Spleen (tissue), 11 donors: Measurements from ENCODE around the gene KRTAP10-2. TPM values are rescaled to one million over a fixed set of nuclear protein-coding genes. Genes with fewer than 3 reads are reported as not detected.

Experiments
- DNase-seq: peaks from one replicate; pipeline ENCODE4 v3.0.0-alpha.2; 2020
- H3K27ac ChIP-seq, 8 donors: fragments of 200-600 bp; sonication (generic) in 7 of 8; 1 replicate in 4 of 8; 2 replicates in 4 of 8; pipeline versions ENCODE4 v1.5.0 to v1.8.0; 2016 to 2021; ENCODE audit warnings: inconsistent platforms in 4 of 8, mild to moderate bottlenecking in 4 of 8, moderate library complexity in 1 of 8
- H3K27me3 ChIP-seq, 7 donors: fragments of 200-600 bp; sonication (generic) in 6 of 7; replicated peaks in 1 of 7; 1 replicate in 4 of 7; 2 replicates in 3 of 7; pipeline versions ENCODE4 v1.5.0 to v1.8.0; 2016 to 2021; ENCODE audit warnings: inconsistent platforms in 3 of 7, mild to moderate bottlenecking in 1 of 7
- H3K36me3 ChIP-seq, 6 donors: fragments of 200-600 bp; sonication (generic) in 5 of 6; 1 replicate in 4 of 6; 2 replicates in 2 of 6; pipeline versions ENCODE4 v1.5.0 to v1.8.0; 2016 to 2021; ENCODE audit warnings: inconsistent platforms in 2 of 6
- H3K4me1 ChIP-seq, 6 donors: fragments of 200-600 bp; sonication (generic) in 5 of 6; 1 replicate in 3 of 6; 2 replicates in 3 of 6; pipeline versions ENCODE4 v1.5.0 to v1.8.0; 2016 to 2021; ENCODE audit warnings: inconsistent platforms in 3 of 6
- H3K4me3 ChIP-seq, 8 donors: fragments of 200-600 bp; sonication (generic) in 7 of 8; 1 replicate in 4 of 8; 2 replicates in 4 of 8; pipeline versions ENCODE4 v1.5.0 to v1.8.0; 2016 to 2021; ENCODE audit warnings: inconsistent platforms in 4 of 8, mild to moderate bottlenecking in 4 of 8, moderate library complexity in 2 of 8
- H3K9me3 ChIP-seq, 8 donors: fragments of 200-600 bp; sonication (generic) in 7 of 8; 1 replicate in 4 of 8; 2 replicates in 4 of 8; pipeline versions ENCODE4 v1.5.0 to v1.8.0; 2016 to 2021; ENCODE audit warnings: inconsistent platforms in 4 of 8
- POLR2A ChIP-seq, 3 donors: fragments of 450-650 bp; IDR thresholded peaks; one replicate each; pipeline ENCODE4 v1.5.1; 2017; ENCODE audit warnings: antibody characterized with exemption in 3 of 3, mild to moderate bottlenecking in 1 of 3
- POLR2AphosphoS5 ChIP-seq, 3 donors: sonication (generic); formaldehyde crosslinking; IDR thresholded peaks; one replicate each; pipeline ENCODE4 v1.5.1; 2017; ENCODE audit warnings: antibody characterized with exemption in 3 of 3
- WGBS, 5 donors: extraction: QIAGEN DNeasy Blood & Tissue Kit in 3 of 5; methylation state at CpG; one replicate each; pipeline versions ENCODE4 v1.1.5 to v1.1.7; 2013 to 2018; 5-methylcytosine and 5-hydroxymethylcytosine counted together
- intact Hi-C: fragments of 100-400 bp; cut with DNase I; formaldehyde crosslinking; loops from one replicate; pipeline ENCODE4 v1.15.0; 2023; ENCODE audit warnings: low total_unique reads
- polyA plus RNA-seq, 3 donors: library from polyadenylated mRNA; stranded (reverse); fragments of 200-250 nt; gene quantifications; one replicate each; pipeline ENCODE4 v1.2.1, GENCODE V29; 2013
- total RNA-seq, 7 donors: library from RNA; depleted of rRNA in 3 of 7; stranded (reverse); fragments of >200 nt in 3 of 7; fragmentation: NEBNext Ultra II Directional in 4 of 7; extraction: Animal tissue kit (Norgen Biotek cat#: 25700) in 4 of 7; gene quantifications; one replicate each; pipeline versions ENCODE4 v1.1.0 to v1.2.1, GENCODE V29; 2016 to 2021
- TF ChIP-seq, protein P1 (sequence below), 11 experiments: fragments of 200-600 bp in 7 of 11; fragments of 450-650 bp in 4 of 11; sonication (generic) in 4 of 11; IDR thresholded peaks in 8 of 11; conservative IDR thresholded peaks in 3 of 11; 1 replicate in 7 of 11; 2 replicates in 4 of 11; pipeline versions ENCODE4 v1.4.0 to v1.8.0; 2016 to 2021; ENCODE audit warnings: antibody characterized with exemption in 11 of 11, inconsistent platforms in 4 of 11, mild to moderate bottlenecking in 1 of 11
- donor health status: healthy with polysubstance abuse.
- donor health status: DM: no; HTN: no; CAD: no; lungs with moderate emphysema.
- donor health status: DM: no; HTN: no; CAD: no.
- donor health status: Bipolar disorder and iron deficiency.
- donor health status: healthy.
- donor health status: DM: no; HTN: no; CAD: no.
- donor health status: DM: yes; HTN: yes; CAD: no.

KRTAP10-2 gene
- total and polyA plus RNA-seq, 10 donors = not detected

DNA sequence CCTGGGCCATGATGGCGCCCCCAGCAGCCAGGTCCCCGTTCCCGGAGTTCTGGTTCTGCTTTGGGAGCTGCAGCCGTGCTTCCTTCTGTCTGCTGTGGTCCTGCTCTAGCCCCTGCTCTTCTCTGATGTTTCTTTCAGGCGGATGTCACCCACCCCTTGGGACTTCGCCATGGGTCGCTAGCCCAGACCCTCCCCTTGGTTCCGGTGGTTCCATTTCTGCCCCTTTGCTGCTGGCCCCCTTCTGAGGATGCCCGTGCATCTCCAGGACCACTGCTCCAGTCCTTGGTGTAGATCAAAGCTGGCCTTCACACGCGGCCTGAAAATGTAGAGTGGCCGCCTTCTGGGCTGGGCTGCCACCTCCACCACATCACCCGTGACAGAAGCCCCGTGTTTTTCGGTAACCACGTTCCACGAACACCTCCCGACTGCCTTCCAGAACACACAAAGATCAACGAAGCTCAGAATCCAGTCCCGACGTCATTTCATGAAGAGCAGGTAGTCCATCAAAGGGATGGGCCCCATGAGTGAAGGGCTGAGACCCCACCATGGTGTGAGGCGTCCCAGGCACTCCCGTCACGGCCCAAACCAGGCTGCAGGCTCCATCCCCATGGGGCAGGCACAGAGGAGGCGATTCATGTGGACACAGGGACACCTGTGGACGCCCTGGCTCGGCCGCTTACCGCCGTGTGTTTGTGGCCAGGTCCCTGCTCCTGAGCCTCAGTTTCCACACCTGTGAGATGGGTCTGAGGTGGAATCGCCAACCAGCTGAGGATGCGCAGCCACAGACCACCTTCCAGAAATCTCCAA, 35.7 kb downstream of the KRTAP10-2 start:
- Histone ChIP-seq H3K36me3 (no peaks in the 10 kb centered on the region), H3K27me3 (peaks cover 0 to 13% (median 0%) of the 10 kb centered on the region in 7 donors), H3K4me1 (peaks cover 0 to 9% (median 5%) of the 10 kb centered on the region in 6 donors), H3K4me3 (no peak overlapping the region), H3K27ac (no peak overlapping the region), H3K9me3 (no peaks in the 10 kb centered on the region)
- intact Hi-C loops = no loop called here
- WGBS, 5 donors = 83 to 90% (median 86%) methylated on average over 29 to 32 of the region's 32 CpGs
- no peak for DNase-seq
- TF ChIP-seq POLR2AphosphoS5 (IDR thresholded peaks at IDR 0.05) (no peak), POLR2A (IDR thresholded peaks at IDR 0.05) (no peak)
- TF ChIP-seq, protein P1, sequence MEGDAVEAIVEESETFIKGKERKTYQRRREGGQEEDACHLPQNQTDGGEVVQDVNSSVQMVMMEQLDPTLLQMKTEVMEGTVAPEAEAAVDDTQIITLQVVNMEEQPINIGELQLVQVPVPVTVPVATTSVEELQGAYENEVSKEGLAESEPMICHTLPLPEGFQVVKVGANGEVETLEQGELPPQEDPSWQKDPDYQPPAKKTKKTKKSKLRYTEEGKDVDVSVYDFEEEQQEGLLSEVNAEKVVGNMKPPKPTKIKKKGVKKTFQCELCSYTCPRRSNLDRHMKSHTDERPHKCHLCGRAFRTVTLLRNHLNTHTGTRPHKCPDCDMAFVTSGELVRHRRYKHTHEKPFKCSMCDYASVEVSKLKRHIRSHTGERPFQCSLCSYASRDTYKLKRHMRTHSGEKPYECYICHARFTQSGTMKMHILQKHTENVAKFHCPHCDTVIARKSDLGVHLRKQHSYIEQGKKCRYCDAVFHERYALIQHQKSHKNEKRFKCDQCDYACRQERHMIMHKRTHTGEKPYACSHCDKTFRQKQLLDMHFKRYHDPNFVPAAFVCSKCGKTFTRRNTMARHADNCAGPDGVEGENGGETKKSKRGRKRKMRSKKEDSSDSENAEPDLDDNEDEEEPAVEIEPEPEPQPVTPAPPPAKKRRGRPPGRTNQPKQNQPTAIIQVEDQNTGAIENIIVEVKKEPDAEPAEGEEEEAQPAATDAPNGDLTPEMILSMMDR (IDR thresholded peaks at IDR 0.05 in 8 of 11, conservative IDR thresholded peaks at IDR 0.05 in 3 of 11) = no peak

DNA sequence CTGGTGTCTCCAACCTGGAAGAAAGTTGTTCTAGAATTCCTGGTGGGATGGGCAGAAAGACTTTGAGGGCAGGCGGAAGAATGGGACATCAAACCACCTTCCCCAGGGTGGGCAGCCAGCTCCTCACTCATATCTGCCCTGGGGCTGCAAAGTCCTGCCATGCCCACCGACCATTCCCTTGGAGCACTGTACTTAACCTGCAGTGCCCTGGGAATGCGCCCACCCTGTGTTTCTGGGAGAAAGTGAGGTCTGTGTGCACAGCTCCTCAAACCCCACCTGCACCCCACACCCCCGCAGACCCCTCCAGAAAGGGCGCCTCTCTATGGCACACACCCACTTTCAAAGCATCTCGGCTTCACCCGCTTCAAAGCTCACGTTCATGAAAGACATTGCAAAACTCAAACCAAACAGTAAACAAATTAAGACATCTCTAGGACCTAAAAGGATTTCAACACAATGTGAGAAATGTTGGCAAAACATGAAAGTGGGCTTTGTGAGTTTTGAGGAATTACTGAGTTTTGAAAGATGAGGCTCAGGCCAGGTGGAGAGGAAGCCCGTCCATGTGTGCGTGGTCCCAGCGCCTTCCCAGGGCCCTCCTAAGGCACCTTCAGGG, 36.5 kb downstream of the KRTAP10-2 start:
- 67 to 86% (median 79%) methylated on average over 10 to 11 of the region's 11 CpGs for WGBS, 5 donors
- Histone ChIP-seq H3K4me3 (no peak overlapping the region), H3K36me3 (no peaks in the 10 kb centered on the region), H3K27me3 (peaks cover 0 to 13% (median 0%) of the 10 kb centered on the region in 7 donors), H3K4me1 (peaks cover 0 to 16% (median 11%) of the 10 kb centered on the region in 6 donors), H3K9me3 (no peaks in the 10 kb centered on the region), H3K27ac (no peak overlapping the region)
- TF ChIP-seq, protein P1 (IDR thresholded peaks at IDR 0.05 in 8 of 11, conservative IDR thresholded peaks at IDR 0.05 in 3 of 11) = no peak
- no peak for TF ChIP-seq POLR2A (IDR thresholded peaks at IDR 0.05)
- TF ChIP-seq POLR2AphosphoS5 (IDR thresholded peaks at IDR 0.05) = no peak
- intact Hi-C loops = loop anchor here (5.0 kb wide), 2 partner anchors 227 to 277 kb away; no protein-coding TSS in a partner anchor
- no peak for DNase-seq

DNA sequence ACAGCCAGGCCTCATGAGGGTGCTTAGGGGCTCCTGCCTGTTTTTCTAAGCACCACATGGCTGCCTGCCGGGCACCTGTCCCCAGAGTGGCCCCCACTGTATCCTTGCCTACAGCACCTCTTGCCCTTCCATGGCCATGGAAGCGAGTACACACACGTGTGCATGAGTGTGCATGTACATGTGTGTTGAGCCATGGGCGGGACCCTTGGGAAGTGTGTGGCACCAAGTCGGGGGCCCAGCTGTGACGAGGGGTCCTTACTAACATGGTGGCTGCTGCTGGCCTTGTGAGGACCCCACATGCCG, 37.1 kb downstream of the KRTAP10-2 start:
- Histone ChIP-seq H3K36me3 (no peaks in the 10 kb centered on the region), H3K4me1 (peaks cover 0 to 17% (median 11%) of the 10 kb centered on the region in 6 donors), H3K27me3 (peaks cover 0 to 16% (median 0%) of the 10 kb centered on the region in 7 donors), H3K4me3 (no peak overlapping the region), H3K27ac (no peak overlapping the region), H3K9me3 (no peaks in the 10 kb centered on the region)
- DNase-seq = no peak
- TF ChIP-seq, protein P1 (IDR thresholded peaks at IDR 0.05 in 8 of 11, conservative IDR thresholded peaks at IDR 0.05 in 3 of 11) = no peak
- 84 to 97% (median 92%) methylated on average over 7 of the region's 7 CpGs; no CpG with 5 or more reads in 1 of the 5 donors for WGBS, 5 donors
- intact Hi-C loops = loop anchor here (5.0 kb wide), 2 partner anchors 228 to 278 kb away; no protein-coding TSS in a partner anchor
